Stimulated activated CD8-positive, alpha-beta memory T cell treated with anti-CD3 and anti-CD28 coated beads, Interleukin-15, amount 100 ng/mL, for 1 hour (primary cell): ENCODE results near the gene LAPTM4A.
"Not testable (repeated sequence)": the region's sequence is repeated elsewhere in the genome, so short reads cannot be mapped to it uniquely, and the experiment has no call there.

Experiments used
- DNase-seq: peaks from one replicate; pipeline ENCODE4 v3.0.0-alpha.2; 2020; ENCODE audit warnings: low read depth

LAPTM4A gene

GRCh38 chr2:20076757-20077156 lies 25.3 kb upstream of the LAPTM4A start:
- no peak for DNase-seq

- DNase-seq: no peak
Measured at GRCh38 chr2:20074901-20075300, 23.5 kb upstream of the LAPTM4A start.

GRCh38 chr2:20074046-20074648 lies 22.7 kb upstream of the LAPTM4A start:
- not testable (repeated sequence) for DNase-seq

GRCh38 chr2:20073460-20073859 lies 22.0 kb upstream of the LAPTM4A start:
- no peak for DNase-seq

- DNase-seq: no peak
Measured at GRCh38 chr2:20072436-20073158, 21.2 kb upstream of the LAPTM4A start.

- no peak for DNase-seq
Measured at GRCh38 chr2:20071397-20072383, 20.3 kb upstream of the LAPTM4A start.

GRCh38 chr2:20069756-20070155 lies 18.3 kb upstream of the LAPTM4A start:
- no peak for DNase-seq

- DNase-seq: no peak
Measured at GRCh38 chr2:20067992-20068584, 16.7 kb upstream of the LAPTM4A start.

- no peak for DNase-seq
Measured at GRCh38 chr2:20065885-20066602, 14.6 kb upstream of the LAPTM4A start.

GRCh38 chr2:20064841-20065240 lies 13.4 kb upstream of the LAPTM4A start:
- no peak for DNase-seq

- no peak for DNase-seq
Measured at GRCh38 chr2:20064421-20064820, 13.0 kb upstream of the LAPTM4A start.

GRCh38 chr2:20062615-20063545 lies 11.5 kb upstream of the LAPTM4A start:
- no peak for DNase-seq

- no peak for DNase-seq
Measured at GRCh38 chr2:20061940-20062339, 10.5 kb upstream of the LAPTM4A start.

GRCh38 chr2:20061476-20061875 lies 10.0 kb upstream of the LAPTM4A start:
- no peak for DNase-seq

GRCh38 chr2:20060106-20060505 lies 8.7 kb upstream of the LAPTM4A start:
- DNase-seq: no peak

- DNase-seq: no peak
Measured at GRCh38 chr2:20057268-20057667, 5.8 kb upstream of the LAPTM4A start.

GRCh38 chr2:20054931-20055330 lies 3.5 kb upstream of the LAPTM4A start:
- no peak for DNase-seq

- DNase-seq: no peak
Measured at GRCh38 chr2:20054119-20054518, 2.7 kb upstream of the LAPTM4A start.

GRCh38 chr2:20052861-20053281 lies 1.4 kb upstream of the LAPTM4A start:
- DNase-seq: no peak

- DNase-seq: no peak
Measured at GRCh38 chr2:20052229-20052851, 912 bp upstream of the LAPTM4A start.
